KOPT-K1 (cell line): ENCODE data around the gene IGSF9.

ENCODE experiments used
- H3K27ac ChIP-seq: fragments of 200-600 bp; sonication (generic); 2 replicates; pipeline ENCODE4 v1.5.1; 2016; ENCODE audit warnings: antibody characterized with exemption, mild to moderate bottlenecking, low read depth, low read length; ENCODE audit not compliant: poor library complexity, severe bottlenecking
- H3K36me3 ChIP-seq: fragments of 200-600 bp; sonication (generic); 2 replicates; pipeline ENCODE4 v1.5.1; 2017; ENCODE audit warnings: antibody characterized with exemption, mild to moderate bottlenecking, low read length, moderate library complexity; ENCODE audit not compliant: insufficient read depth
- H3K9me3 ChIP-seq: fragments of 200-600 bp; sonication (generic); 2 replicates; pipeline ENCODE4 v1.5.1; 2017; ENCODE audit warnings: antibody characterized with exemption, low read length, mild to moderate bottlenecking; ENCODE audit not compliant: insufficient read depth, poor library complexity, severe bottlenecking

IGSF9 gene, protein sequence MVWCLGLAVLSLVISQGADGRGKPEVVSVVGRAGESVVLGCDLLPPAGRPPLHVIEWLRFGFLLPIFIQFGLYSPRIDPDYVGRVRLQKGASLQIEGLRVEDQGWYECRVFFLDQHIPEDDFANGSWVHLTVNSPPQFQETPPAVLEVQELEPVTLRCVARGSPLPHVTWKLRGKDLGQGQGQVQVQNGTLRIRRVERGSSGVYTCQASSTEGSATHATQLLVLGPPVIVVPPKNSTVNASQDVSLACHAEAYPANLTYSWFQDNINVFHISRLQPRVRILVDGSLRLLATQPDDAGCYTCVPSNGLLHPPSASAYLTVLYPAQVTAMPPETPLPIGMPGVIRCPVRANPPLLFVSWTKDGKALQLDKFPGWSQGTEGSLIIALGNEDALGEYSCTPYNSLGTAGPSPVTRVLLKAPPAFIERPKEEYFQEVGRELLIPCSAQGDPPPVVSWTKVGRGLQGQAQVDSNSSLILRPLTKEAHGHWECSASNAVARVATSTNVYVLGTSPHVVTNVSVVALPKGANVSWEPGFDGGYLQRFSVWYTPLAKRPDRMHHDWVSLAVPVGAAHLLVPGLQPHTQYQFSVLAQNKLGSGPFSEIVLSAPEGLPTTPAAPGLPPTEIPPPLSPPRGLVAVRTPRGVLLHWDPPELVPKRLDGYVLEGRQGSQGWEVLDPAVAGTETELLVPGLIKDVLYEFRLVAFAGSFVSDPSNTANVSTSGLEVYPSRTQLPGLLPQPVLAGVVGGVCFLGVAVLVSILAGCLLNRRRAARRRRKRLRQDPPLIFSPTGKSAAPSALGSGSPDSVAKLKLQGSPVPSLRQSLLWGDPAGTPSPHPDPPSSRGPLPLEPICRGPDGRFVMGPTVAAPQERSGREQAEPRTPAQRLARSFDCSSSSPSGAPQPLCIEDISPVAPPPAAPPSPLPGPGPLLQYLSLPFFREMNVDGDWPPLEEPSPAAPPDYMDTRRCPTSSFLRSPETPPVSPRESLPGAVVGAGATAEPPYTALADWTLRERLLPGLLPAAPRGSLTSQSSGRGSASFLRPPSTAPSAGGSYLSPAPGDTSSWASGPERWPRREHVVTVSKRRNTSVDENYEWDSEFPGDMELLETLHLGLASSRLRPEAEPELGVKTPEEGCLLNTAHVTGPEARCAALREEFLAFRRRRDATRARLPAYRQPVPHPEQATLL

DNA sequence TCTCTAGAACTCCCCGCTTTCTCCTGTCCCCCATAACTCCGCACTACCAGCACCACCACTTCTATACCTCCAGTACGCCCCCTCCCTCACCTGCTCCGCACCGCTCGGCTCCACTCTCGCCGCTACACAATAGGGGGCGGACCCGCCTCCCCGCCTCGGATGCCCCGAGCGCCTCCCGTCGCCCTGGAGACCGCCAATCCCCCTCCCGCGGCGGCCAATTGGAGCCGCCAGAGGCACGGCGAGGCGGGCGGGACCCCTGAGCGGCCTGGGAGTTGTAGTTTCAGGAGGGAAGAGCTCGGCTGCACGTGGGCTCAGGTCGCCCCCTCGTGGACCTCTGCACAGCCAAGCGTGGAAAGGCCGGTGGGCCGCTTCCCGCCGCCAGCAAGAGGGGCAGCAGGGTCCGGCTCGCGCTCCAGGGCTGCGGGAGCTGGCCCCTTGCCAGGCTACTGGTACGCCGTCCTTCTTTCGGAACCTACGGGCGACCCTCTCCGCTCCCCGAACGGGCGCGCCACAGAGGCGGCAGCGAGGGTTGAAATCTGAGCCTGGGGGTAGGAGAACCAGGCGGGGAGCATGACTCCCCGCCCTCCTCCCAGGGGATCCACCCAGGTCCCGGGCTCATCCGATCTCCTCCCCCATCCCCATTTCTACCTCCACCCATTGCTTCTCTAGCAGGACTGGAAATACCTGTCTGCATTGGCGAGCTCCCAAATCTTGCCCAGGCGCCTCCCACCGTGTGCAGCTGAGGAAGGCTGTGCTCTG is at the start of gene IGSF9:
TSS of gene IGSF9 (minus strand) at position 131 of the 759 bp plus-strand sequence. CDS start 2,159 bp downstream, outside the sequence.
- H3K27ac ChIP-seq, result no peak within 1 kb of the TSS

DNA sequence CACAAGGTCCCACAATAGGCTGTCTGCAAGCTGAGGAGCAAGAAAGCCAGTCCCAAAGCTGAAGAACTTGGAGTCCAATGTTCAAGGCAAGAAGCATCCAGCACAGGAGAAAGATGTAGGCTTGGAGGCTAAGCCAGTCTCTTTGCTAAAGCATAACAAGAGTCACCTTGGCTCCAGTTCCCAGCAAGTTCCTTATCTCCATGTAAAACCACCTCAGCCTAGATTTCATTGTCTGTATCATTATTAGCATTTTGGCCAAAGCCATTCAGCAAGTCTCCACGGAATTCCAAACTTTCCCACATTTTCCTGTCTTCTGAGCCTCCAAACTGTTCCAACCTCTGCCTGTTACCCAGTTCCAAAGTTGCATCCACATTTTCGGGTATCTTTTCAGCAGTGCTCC is 49.5 kb upstream of the IGSF9 start:
- H3K9me3 ChIP-seq, result no peaks in the 10 kb centered on the region
- H3K36me3 ChIP-seq, result no peaks in the 10 kb centered on the region
- no peak overlapping the region for H3K27ac ChIP-seq

More for the DNA sequence above, at the start of gene IGSF9:
- Histone ChIP-seq H3K9me3 (no peaks in the 10 kb centered on the region), H3K36me3 (no peaks in the 10 kb centered on the region)

DNA sequence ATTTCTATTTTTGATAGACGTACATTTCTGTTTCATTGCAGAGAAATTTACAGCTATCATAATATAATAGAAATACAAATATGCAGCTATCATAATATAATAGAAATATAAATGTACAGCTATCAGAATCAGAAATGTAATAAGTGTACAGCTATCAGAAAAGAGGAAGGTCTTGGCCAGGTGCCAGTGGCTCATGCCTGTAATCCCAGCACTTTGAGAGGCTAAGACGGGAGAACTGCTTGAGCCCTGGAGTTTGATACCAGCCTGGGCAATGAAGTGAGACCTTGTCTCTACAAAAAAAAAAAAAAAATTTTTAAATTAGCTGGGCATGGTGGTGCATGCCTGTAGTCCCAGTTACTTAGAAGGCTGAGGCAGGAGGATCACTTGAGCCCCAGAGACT is 48.5 kb upstream of the IGSF9 start:
- Histone ChIP-seq H3K27ac (no peak overlapping the region), H3K9me3 (no peaks in the 10 kb centered on the region), H3K36me3 (no peaks in the 10 kb centered on the region)

DNA sequence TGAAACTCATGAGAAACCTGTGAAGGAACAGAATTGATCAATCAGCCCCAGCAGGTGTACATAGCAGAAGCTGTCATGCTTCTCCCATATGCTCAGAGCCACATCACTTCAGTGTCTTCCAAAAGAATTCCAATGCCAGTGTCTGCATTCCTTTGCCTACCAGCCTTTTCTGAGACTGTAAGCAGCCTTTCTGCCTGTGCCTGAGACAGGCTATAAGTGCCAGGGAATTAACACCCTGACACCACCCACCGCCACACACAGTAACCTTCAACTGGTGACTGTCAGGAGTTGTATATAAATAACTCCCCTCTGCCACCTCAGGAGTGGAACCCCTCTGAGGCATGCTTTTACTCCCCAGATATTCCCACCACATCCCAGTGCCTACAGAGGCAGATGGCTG is 46.7 kb upstream of the IGSF9 start:
- Histone ChIP-seq H3K36me3 (no peaks in the 10 kb centered on the region), H3K27ac (no peak overlapping the region), H3K9me3 (no peaks in the 10 kb centered on the region)

DNA sequence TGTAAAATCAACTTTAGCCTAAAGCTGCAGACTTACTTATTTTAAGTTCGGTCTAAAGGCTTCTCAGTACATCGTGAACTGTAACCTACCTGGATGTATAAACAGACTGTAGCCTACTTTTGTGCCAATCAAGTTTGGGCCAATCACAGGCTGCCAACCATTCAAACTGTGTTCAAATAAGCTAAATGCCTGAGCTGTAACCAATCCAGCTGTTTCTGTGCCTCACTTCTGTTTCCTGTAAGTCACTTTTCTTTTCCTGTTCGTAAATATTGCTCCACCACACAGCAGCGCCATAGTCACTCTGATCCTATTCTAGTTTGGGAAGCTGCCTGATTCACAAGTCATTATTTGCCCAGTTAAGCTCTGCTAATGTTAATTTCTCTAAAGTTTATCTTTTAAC is 46.1 kb upstream of the IGSF9 start:
- no peaks in the 10 kb centered on the region for H3K36me3 ChIP-seq
- H3K27ac ChIP-seq, result no peak overlapping the region
- no peaks in the 10 kb centered on the region for H3K9me3 ChIP-seq

DNA sequence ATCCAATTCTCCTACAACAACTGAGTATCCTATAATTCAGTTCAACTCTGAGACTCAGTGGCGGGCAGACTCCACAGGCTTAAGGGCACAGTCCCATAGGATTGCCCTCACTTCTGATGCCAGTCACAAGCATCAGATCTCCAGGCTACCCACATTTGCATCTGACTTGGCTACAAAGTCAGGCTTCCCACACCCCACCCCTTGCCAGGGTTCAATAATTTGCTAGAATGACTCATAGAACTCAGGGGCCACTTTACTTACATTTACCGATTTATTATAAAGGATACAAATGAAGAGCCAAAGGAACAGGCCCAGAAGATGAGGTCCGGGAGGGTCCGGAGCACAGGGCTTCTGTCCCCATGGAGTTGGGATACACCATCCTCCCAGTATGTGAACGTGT is 44.6 kb upstream of the IGSF9 start:
- H3K36me3 ChIP-seq, result no peaks in the 10 kb centered on the region
- H3K27ac ChIP-seq, result no peak overlapping the region
- no peaks in the 10 kb centered on the region for H3K9me3 ChIP-seq

DNA sequence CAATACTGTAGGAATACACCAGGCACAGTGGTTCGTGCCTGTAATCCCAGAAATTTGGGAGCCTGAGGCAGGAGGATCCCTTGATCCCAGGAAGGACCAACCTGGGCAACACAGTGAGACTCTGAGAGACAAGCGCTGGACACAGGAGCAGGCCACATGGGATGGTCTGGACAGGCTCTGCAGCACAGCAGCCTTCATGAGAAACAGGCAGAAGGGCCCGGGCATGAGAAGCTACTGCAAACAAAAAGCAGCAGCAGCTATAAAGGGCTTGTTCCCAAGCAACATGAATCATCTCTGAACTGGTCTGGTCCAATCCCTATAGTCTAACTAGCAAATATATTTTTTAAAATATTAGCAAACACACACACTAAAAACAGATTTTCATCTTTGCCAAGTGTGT is 44.2 kb upstream of the IGSF9 start:
- H3K36me3 ChIP-seq, result no peaks in the 10 kb centered on the region
- no peaks in the 10 kb centered on the region for H3K9me3 ChIP-seq
- H3K27ac ChIP-seq, result no peak overlapping the region

DNA sequence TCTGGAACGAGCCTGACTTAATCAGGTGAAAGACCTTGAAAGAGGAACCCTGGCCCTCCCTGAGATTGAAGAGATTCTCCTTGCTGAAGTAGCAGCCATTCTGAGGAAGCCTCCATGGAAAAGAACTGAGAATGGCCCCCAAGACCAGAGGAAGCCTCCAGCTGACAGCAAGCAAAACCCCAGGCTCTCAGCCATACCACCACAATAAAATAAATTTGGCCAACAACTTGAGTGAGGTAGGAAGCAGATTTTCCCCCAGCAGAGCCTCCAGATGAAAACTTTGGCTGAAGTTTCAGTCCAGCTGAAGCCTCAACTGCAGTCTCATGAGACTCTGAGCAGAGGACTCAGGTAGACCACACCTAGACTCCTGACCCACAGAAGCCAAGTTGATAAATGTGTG is 42.6 kb upstream of the IGSF9 start:
- no peaks in the 10 kb centered on the region for H3K36me3 ChIP-seq
- H3K27ac ChIP-seq, result no peak overlapping the region
- H3K9me3 ChIP-seq, result no peaks in the 10 kb centered on the region

DNA sequence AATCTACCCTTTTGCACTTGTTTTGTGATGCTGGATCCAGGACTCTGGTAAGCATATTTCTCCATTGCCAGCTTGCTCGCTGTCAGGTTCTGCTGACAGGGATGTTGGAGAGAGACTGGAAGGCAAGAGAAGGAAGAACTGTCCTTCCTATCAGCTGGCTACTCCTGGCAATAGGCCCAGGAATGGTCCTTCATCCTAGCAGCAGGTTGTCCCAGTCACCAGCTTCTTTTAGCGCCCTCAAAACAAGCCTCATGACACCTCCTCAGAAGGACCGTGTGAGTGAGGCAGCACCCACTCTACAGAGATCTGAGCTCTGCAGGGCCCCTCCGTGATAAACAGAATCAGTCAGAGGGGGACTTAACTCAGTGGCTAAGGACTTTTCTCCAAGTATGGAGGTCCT is 41.8 kb upstream of the IGSF9 start:
- Histone ChIP-seq H3K27ac (no peak overlapping the region), H3K9me3 (no peaks in the 10 kb centered on the region), H3K36me3 (no peaks in the 10 kb centered on the region)

DNA sequence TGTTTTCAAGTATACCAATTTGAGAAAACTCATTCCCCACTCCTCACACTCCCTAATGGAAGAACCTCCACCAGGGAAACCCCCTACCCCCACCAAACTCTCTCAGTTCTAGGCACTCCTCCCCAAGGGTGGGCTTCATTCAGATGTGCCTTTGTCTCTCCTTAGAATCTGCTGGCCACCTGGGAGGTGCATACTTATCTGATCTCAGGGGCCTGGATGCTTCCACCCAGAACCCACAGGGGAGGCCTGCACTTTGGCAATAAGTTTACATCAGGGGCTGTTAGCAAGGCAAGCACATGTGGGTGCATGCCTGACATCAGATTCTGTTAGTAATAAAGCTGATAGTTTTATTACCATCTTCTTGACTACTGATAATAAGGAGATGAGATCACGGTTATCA is 41.1 kb upstream of the IGSF9 start:
- Histone ChIP-seq H3K9me3 (no peaks in the 10 kb centered on the region), H3K27ac (no peak overlapping the region), H3K36me3 (no peaks in the 10 kb centered on the region)

DNA sequence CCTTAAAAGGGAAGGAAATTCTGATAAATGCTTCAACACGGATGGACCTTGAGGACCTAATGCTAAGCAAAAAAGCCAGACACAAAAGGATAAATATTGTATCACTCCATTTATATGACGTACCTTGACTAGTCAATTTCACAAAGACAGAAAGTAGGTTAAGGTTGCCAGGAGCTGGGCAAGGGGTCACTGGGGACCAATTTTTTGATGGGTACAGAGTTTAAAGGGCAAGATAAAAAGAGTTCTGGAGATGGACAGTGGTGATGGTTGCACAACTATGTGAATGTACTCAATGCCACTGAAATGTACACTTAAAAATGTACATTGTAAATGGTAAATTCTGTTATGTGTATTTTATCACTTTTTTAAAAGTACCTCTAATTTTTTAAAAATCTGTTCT is 40.7 kb upstream of the IGSF9 start:
- Histone ChIP-seq H3K27ac (no peak overlapping the region), H3K9me3 (no peaks in the 10 kb centered on the region), H3K36me3 (no peaks in the 10 kb centered on the region)

DNA sequence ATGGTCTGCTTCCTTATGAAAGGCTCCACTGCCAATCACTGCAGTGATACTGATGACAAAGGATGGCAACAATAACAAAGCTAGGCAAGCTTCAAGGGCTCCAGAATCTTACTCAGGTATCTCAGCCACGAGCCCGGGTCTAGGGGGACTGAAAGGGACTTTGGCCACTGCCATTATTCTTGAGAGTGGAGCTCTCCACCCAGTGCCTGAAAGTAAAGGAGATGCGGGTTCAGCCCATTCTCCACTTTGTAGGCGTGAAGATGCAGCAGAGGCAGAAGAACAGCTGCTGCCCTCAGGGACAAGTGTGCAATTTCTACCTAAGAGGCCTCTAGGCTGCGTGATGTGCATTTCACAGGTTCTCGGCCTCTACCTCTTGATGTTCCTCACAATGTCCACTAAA is 40.1 kb upstream of the IGSF9 start:
- Histone ChIP-seq H3K9me3 (no peaks in the 10 kb centered on the region), H3K36me3 (no peaks in the 10 kb centered on the region)

DNA sequence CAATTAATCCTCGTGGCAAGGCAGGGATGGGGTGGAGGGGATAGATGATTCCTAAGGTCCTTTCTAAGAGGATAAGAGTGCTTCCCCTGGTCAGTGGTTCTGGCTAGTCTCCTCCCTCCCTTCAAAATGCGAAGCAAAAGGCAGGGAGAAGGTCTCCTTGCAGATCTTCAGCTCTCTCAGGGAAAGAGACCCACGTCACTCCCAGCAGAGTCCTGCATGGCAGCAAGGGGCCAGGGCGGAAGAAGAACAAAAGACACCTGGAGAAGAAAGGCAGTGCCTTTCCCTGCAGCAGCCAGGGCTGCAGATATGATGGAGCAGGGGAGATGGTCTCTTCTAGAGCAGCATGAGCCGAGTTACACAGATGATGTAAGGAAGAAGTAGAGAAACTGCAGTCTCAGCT is 38.3 kb upstream of the IGSF9 start:
- Histone ChIP-seq H3K27ac (no peak overlapping the region), H3K9me3 (no peaks in the 10 kb centered on the region), H3K36me3 (no peaks in the 10 kb centered on the region)

More for the DNA sequence above, 40.1 kb upstream of the IGSF9 start:
- no peak overlapping the region for H3K27ac ChIP-seq

DNA sequence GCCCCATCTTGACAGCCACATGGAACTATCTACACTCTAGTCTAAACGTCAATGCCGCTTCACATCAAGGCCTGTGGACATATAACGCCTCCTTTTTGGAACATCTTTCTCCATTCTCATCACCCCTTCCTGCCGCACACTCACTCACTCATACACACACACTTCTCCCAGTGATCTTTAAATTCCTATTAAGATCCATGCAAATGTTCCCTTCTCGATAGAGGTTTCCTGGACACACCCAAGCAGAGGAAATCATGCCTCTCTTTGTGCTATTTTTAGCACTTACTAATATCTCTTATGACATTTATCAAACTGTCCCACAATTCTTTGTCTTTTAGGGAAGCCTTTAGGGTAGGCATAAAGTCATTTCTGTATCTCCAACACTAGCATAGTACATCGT is 36.9 kb upstream of the IGSF9 start:
- H3K9me3 ChIP-seq, result no peaks in the 10 kb centered on the region
- no peak overlapping the region for H3K27ac ChIP-seq
- H3K36me3 ChIP-seq, result no peaks in the 10 kb centered on the region
